Mononuclear cell (primary cell): ENCODE measurements around the gene LIN37. TPM values are rescaled to one million over a fixed set of nuclear protein-coding genes. Genes with fewer than 3 reads are reported as not detected.
A peak's percentile ranks its signal among the peaks of the same experiment; 100 is the strongest.
"Not testable (repeated sequence)": the region's sequence is repeated elsewhere in the genome, so short reads cannot be mapped to it uniquely, and the experiment has no call there.

ENCODE experiments used
- H3K27me3 ChIP-seq: 2 replicates; pipeline ENCODE4 v1.6.0; 2011; ENCODE audit warnings: low read length, control low read depth; ENCODE audit not compliant: insufficient read depth
- H3K4me1 ChIP-seq: 2 replicates; pipeline ENCODE4 v1.5.1; 2011; ENCODE audit warnings: mild to moderate bottlenecking, low read length, control low read depth; ENCODE audit not compliant: insufficient read depth
- H3K4me3 ChIP-seq: 2 replicates; pipeline ENCODE4 v1.5.1; 2011; ENCODE audit warnings: mild to moderate bottlenecking, low read length, moderate library complexity
- H3K9me3 ChIP-seq: 2 replicates; pipeline ENCODE4 v1.5.1; 2011; ENCODE audit warnings: low read depth, mild to moderate bottlenecking, control low read depth, low read length
- total RNA-seq: library from RNA; depleted of rRNA; stranded (reverse); fragments of >200 nt; gene quantifications from one replicate; pipeline ENCODE4 v1.2.3, GENCODE V29; 2012

The LIN37 gene
- total RNA-seq, 1 donor = 1.9 TPM

GRCh38 chr19:35764432-35765315, 16.3 kb downstream of the LIN37 start:
- H3K4me1 ChIP-seq = no peaks in the 10 kb centered on the region
- no peak overlapping the region for H3K4me3 ChIP-seq
- H3K9me3 ChIP-seq = no peaks in the 10 kb centered on the region
- H3K27me3 ChIP-seq = no peaks in the 10 kb centered on the region

- Histone ChIP-seq H3K4me3 (no peak overlapping the region), H3K4me1 (no peaks in the 10 kb centered on the region), H3K9me3 (no peaks in the 10 kb centered on the region), H3K27me3 (no peaks in the 10 kb centered on the region)
These were observed 18.3 kb downstream of the LIN37 start for GRCh38 chr19:35766571-35767104.

- Histone ChIP-seq H3K4me1 (no peaks in the 10 kb centered on the region), H3K27me3 (no peaks in the 10 kb centered on the region), H3K4me3 (no peak overlapping the region), H3K9me3 (no peaks in the 10 kb centered on the region)
These were observed 19.1 kb downstream of the LIN37 start for GRCh38 chr19:35767288-35768081.

DNA sequence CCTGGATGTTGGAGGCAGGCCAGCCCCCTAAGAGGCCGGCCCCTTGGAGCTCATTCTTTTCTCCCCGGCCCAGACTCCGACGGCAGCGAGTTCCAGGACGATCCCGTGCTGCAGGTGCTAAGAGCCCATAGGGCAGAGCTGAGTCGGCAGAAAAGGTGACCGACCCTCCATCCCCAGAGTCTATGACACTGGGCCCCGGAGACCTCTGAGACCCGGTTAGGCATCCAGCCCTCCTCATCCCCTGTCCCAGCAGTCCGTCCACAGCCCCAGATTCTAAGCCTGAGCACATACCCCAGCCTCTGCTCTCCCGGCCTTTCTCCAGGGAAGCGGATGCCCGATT, 19.7 kb downstream of the LIN37 start:
- no peaks in the 10 kb centered on the region for H3K27me3 ChIP-seq
- H3K9me3 ChIP-seq = no peaks in the 10 kb centered on the region
- no peak overlapping the region for H3K4me3 ChIP-seq
- no peaks in the 10 kb centered on the region for H3K4me1 ChIP-seq

- H3K4me3 ChIP-seq, H3K9me3 ChIP-seq, H3K27me3 ChIP-seq: not testable (repeated sequence)
- peaks cover 12% of the 10 kb centered on the region for H3K4me1 ChIP-seq
These were observed 24.0 kb downstream of the LIN37 start for GRCh38 chr19:35772362-35772761.

DNA sequence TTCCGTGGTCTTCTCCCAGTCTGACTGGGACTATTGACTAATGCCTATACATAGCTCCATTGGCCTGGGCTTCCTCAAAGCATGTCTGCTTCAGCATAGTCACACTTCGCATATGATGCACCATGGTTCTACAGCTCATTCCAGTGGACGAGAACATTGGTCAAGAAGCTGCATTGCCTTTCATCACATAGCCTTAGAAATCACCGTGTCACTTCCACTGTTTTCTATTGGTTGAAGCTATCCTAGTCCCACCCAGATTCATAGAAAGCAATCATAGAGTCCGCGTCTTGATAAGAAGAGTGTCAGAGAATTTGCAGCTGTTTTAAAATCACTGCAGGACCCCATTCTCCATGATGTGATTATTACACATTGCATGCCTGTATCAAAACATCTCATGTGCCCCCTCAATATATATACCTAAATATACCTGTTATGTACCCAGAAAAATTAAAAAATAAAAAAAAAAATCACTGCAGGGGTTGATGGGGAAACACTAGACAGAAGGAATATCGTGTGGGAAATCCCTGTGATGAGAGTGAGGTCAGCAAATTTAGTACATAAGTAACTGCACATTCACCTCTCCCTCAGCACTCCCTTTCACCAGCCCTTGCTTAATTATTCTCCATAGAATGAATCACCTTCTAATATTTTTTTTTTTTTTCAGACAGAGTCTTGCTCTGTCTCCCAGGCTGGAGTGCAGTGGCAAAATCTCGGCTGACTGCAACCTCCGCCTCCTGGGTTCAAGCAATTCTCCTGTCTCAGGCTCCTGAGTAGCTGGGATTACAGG, 24.8 kb downstream of the LIN37 start:
- Histone ChIP-seq H3K27me3 (no peaks in the 10 kb centered on the region), H3K9me3 (no peaks in the 10 kb centered on the region), H3K4me3 (no peak overlapping the region), H3K4me1 (peaks cover 12% of the 10 kb centered on the region)

DNA sequence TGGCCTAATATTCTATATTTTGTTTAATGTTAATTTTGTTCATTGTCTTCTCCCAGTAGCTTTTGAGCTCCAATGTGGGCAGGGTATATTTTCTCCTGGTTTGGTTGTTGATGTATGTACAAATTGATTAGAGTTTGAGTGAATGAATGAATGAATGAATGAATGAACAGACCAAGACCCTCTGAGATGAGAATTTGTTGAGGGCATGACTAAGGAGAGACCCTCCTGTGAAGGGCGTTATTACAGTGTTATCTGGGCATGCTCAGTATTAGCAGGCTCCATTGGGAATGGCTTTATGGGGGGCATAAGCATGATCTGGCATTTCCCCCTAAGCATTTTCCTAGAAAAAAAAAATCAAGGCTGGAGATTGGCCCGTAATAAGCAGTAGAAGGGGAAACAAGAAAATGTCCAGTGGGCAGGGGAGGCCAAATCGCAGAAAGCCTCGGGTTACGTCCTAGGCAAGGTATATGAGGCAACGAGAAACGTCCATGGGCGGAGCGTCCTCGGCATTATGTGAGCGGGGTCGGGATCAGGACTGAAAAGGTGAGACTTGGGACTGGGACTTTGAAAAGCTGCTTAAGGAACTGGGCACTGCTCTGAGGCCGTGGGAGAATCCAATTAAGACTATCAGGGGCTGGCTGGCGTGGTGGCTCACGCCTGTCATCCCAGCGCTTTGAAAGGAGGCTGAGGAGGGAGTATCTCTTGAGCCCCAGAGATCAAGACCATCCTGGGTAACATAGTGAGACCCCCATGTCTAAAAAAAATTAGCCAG, 26.1 kb downstream of the LIN37 start:
- peak overlapping the region; percentile 52 for H3K4me3 ChIP-seq
- H3K27me3 ChIP-seq = no peaks in the 10 kb centered on the region
- H3K9me3 ChIP-seq = no peaks in the 10 kb centered on the region
- H3K4me1 ChIP-seq = peaks cover 12% of the 10 kb centered on the region

DNA sequence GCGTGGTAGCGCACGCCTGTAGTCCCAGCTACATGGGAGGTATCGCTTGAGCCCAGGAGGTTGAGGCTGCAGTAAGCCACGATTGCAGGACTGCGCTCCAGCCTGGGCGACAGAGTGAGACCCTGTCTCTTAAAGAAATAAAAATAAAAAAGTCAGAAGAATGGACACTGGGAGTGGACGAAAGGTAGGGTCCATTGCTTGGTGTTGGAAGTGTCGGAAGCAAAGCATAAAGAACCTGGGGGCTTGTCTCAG, 26.6 kb downstream of the LIN37 start:
- peaks cover 12% of the 10 kb centered on the region for H3K4me1 ChIP-seq
- H3K9me3 ChIP-seq = no peaks in the 10 kb centered on the region
- no peaks in the 10 kb centered on the region for H3K27me3 ChIP-seq
- peak overlapping the region; percentile 52 for H3K4me3 ChIP-seq

GRCh38 chr19:35775298-35776101, 27.1 kb downstream of the LIN37 start, which contains the start of gene ARHGAP33:
Gene ARHGAP33 (plus strand): TSS chr19:35775564. CDS start chr19:35775659, 95 bp downstream.
- Histone ChIP-seq H3K9me3 (no peaks in the 10 kb centered on the region), H3K27me3 (no peaks in the 10 kb centered on the region), H3K4me1 (peaks cover 12% of the 10 kb centered on the region), H3K4me3 (peak within 1 kb of the TSS; percentile 52)

- peaks cover 12% of the 10 kb centered on the region for H3K4me1 ChIP-seq
- H3K4me3 ChIP-seq = no peak overlapping the region
- H3K9me3 ChIP-seq = no peaks in the 10 kb centered on the region
- no peaks in the 10 kb centered on the region for H3K27me3 ChIP-seq
These were observed 27.9 kb downstream of the LIN37 start for GRCh38 chr19:35776102-35776788.

- Histone ChIP-seq H3K27me3 (no peaks in the 10 kb centered on the region), H3K4me1 (peaks cover 12% of the 10 kb centered on the region), H3K9me3 (no peaks in the 10 kb centered on the region), H3K4me3 (no peak overlapping the region)
These were observed 28.9 kb downstream of the LIN37 start for GRCh38 chr19:35777086-35777841.

GRCh38 chr19:35777961-35778360, 29.6 kb downstream of the LIN37 start:
- no peaks in the 10 kb centered on the region for H3K27me3 ChIP-seq
- no peaks in the 10 kb centered on the region for H3K9me3 ChIP-seq

DNA sequence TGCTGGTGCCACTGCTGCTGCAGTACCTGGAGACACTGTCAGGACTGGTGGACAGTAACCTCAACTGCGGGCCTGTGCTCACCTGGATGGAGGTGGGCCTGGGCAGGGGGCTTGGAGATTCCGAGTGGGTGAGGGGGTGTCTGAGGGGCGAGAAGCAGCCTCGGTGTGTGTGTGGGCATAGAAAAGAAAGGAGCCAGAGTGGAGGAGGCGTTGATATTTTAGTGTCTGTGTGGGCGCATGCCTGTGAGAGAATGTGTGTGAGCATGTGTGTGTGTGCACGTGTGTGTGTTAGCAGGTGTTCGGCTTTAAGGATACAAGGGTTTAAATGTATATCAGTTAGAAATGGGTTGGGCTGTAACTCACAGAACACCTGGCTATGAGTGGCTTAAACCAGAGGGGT, 30.7 kb downstream of the LIN37 start:
- Histone ChIP-seq H3K27me3 (no peaks in the 10 kb centered on the region), H3K4me1 (peaks cover 12% of the 10 kb centered on the region), H3K4me3 (no peak overlapping the region), H3K9me3 (no peaks in the 10 kb centered on the region)

More at GRCh38 chr19:35777961-35778360, 29.6 kb downstream of the LIN37 start:
- no peak overlapping the region for H3K4me3 ChIP-seq
- H3K4me1 ChIP-seq = peaks cover 12% of the 10 kb centered on the region
